SU-DHL-6 (cell line): ENCODE data around the gene OR52I2.

Experiments
- CTCF ChIP-seq: fragments of 200-600 bp; sonication (generic); IDR thresholded peaks from one replicate; pipeline ENCODE4 v1.5.1; 2017; ENCODE audit warnings: antibody characterized with exemption, mild to moderate bottlenecking, low read length, moderate library complexity; ENCODE audit not compliant: insufficient read depth, poor library complexity, severe bottlenecking
- EZH2phosphoT487 ChIP-seq: fragments of 200-600 bp; sonication (generic), shearing (Covaris generic); conservative IDR thresholded peaks from 2 replicates; pipeline ENCODE4 v1.6.1; 2018; ENCODE audit warnings: mild to moderate bottlenecking, antibody characterized with exemption, low read length, moderate library complexity, mixed read lengths

- TF ChIP-seq CTCF: peak; percentile 89
- no peak for TF ChIP-seq EZH2phosphoT487
Observed at GRCh38 chr11:4539603-4540219, 41.8 kb upstream of the OR52I2 start.
